ENCODE measurements around the gene IL18. TPM values are rescaled to one million over a fixed set of nuclear protein-coding genes. Genes with fewer than 3 reads are reported as not detected.
"Not testable (repeated sequence)": the region's sequence is repeated elsewhere in the genome, so short reads cannot be mapped to it uniquely, and the experiment has no call there.

Gene IL18
- total RNA-seq, 1 donor from 2014 or later = 72.1 TPM

GRCh38 chr11:112106070-112106469 is 57.8 kb downstream of the IL18 start:
- Histone ChIP-seq H3K27me3 (ENCODE audit: control insufficient read depth, insufficient read depth, low read length) (no peaks in the 10 kb centered on the region), H3K36me3 (ENCODE audit: control insufficient read depth, insufficient read depth, low read length) (no peaks in the 10 kb centered on the region), H3K4me3 (ENCODE audit: low read depth, low read length) (no peak overlapping the region)
- DNase-seq (ENCODE audit: low read depth) = peak; percentile 42
- FAIRE-seq = no peak
- no peak for TF ChIP-seq CTCF (IDR thresholded peaks at IDR 0.05; ENCODE audit: insufficient read depth, low read length, severe bottlenecking)

DNA sequence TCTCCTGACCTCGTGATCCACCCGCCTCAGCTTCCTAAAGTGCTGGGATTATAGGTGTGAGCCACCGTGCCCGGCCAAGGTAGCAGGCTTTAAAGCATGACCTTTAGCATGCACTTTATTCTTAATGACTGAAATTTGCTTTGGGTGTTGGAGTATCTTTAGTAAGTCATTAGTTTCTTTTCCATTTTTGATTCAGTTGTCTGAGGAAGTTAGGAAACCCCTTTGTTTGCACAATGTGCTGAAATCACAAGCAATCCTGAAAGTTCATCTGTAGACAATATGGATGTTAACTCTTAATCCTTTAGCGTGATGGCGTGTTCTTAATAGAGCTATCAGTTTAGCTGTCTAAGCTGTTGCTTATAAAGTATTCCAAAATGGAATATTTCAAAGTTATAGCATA is 60.4 kb downstream of the IL18 start:
- no peak for DNase-seq (ENCODE audit: low read depth)
- no peaks in the 10 kb centered on the region for H3K36me3 ChIP-seq (ENCODE audit: control insufficient read depth, insufficient read depth, low read length)
- no peak for TF ChIP-seq CTCF (IDR thresholded peaks at IDR 0.05; ENCODE audit: insufficient read depth, low read length, severe bottlenecking)
- FAIRE-seq = no peak
- no peaks in the 10 kb centered on the region for H3K27me3 ChIP-seq (ENCODE audit: control insufficient read depth, insufficient read depth, low read length)
- H3K4me3 ChIP-seq (ENCODE audit: low read depth, low read length) = no peak overlapping the region

DNA sequence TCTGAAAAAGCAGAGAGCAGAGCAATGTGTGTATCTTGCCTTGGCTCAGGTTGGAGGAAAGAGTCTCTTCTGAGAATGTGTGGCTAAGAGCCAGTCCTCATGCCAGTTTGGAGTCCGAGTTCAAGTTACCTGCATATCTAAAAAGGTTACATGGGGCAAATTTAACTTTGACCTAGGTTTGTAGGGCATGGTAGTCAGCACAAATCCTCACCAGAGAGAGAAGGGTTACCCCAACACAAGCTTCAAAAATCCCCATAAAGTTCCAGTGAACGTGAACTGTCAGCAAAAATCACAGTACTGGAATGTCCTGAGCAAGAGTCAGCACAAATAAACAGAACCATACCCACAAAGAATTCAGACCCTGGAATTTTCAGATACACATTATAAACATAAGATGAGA is 63.4 kb downstream of the IL18 start:
- no peak for TF ChIP-seq CTCF (IDR thresholded peaks at IDR 0.05; ENCODE audit: insufficient read depth, low read length, severe bottlenecking)
- no peak for DNase-seq (ENCODE audit: low read depth)
- no peak for FAIRE-seq
- Histone ChIP-seq H3K27me3 (ENCODE audit: control insufficient read depth, insufficient read depth, low read length) (no peaks in the 10 kb centered on the region), H3K36me3 (ENCODE audit: control insufficient read depth, insufficient read depth, low read length) (no peaks in the 10 kb centered on the region), H3K4me3 (ENCODE audit: low read depth, low read length) (no peak overlapping the region)

- no peak for DNase-seq (ENCODE audit: low read depth)
- Histone ChIP-seq H3K27me3 (ENCODE audit: control insufficient read depth, insufficient read depth, low read length) (no peaks in the 10 kb centered on the region), H3K36me3 (ENCODE audit: control insufficient read depth, insufficient read depth, low read length) (peaks cover 1% of the 10 kb centered on the region), H3K4me3 (ENCODE audit: low read depth, low read length) (no peak overlapping the region)
- FAIRE-seq = no peak
- no peak for TF ChIP-seq CTCF (IDR thresholded peaks at IDR 0.05; ENCODE audit: insufficient read depth, low read length, severe bottlenecking)
Observed at GRCh38 chr11:112097734-112098528, 66.0 kb downstream of the IL18 start.

DNA sequence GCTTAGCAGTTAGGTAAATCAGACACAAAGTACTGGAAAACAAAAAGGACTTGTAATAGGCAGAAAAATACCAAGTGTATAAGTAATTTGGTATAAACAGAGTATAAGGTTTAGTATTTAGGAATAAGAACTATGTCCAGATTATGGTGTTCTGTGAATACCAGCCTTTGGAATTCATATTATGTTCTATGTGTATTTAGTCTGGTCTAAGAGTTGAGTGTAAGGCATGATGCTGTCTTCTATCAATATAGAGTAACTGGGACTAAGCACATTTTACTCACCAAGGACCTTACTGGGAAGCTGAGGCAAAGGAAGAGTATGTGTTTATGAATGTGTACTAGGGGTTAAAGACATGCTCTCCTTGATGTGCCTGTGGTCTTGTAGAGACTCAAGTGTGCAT is 67.7 kb downstream of the IL18 start:
- FAIRE-seq (no peak), DNase-seq (ENCODE audit: low read depth) (no peak)
- no peak overlapping the region for H3K4me3 ChIP-seq (ENCODE audit: low read depth, low read length)
- H3K36me3 ChIP-seq (ENCODE audit: control insufficient read depth, insufficient read depth, low read length) = peaks cover 3% of the 10 kb centered on the region
- TF ChIP-seq CTCF (IDR thresholded peaks at IDR 0.05; ENCODE audit: insufficient read depth, low read length, severe bottlenecking) = no peak
- H3K27me3 ChIP-seq (ENCODE audit: control insufficient read depth, insufficient read depth, low read length) = no peaks in the 10 kb centered on the region

GRCh38 chr11:112095302-112095701 is 68.6 kb downstream of the IL18 start:
- not testable (repeated sequence) for H3K36me3 ChIP-seq (ENCODE audit: control insufficient read depth, insufficient read depth, low read length); FAIRE-seq; H3K4me3 ChIP-seq (ENCODE audit: low read depth, low read length); H3K27me3 ChIP-seq (ENCODE audit: control insufficient read depth, insufficient read depth, low read length); DNase-seq (ENCODE audit: low read depth)

Other genes with a start within 250 kb of the IL18 start
- gene C11orf52, start 245.2 kb downstream of the IL18 start, total RNA-seq = 0.26 and 2.3 TPM in 2 replicates
- 9.5 and 10.8 TPM in 2 replicates for gene DIXDC1, start 226.8 kb downstream of the IL18 start, total RNA-seq
- gene DLAT, start 138.7 kb downstream of the IL18 start, total RNA-seq = 24.5 and 27.4 TPM in 2 replicates
- 0.51 and 0.53 TPM in 2 replicates for gene PIH1D2, start 90.1 kb downstream of the IL18 start, total RNA-seq
- gene NKAPD1, start 89.8 kb downstream of the IL18 start, total RNA-seq = 23.3 and 24.5 TPM in 2 replicates
- 66.3 and 78.6 TPM in 2 replicates for gene TIMM8B, start 77.3 kb downstream of the IL18 start, total RNA-seq
- gene SDHD, start 77.2 kb downstream of the IL18 start, total RNA-seq = 103 and 133 TPM in 2 replicates
- gene TEX12, start 3.3 kb upstream of the IL18 start, total RNA-seq = 0.26 TPM in 1 of 2 replicates, not detected in the other
- 1.0 and 2.1 TPM in 2 replicates for gene BCO2, start 11.4 kb upstream of the IL18 start, total RNA-seq
- gene PTS, start 62.3 kb upstream of the IL18 start, total RNA-seq = 68.4 and 74.4 TPM in 2 replicates
- gene PLET1, start 96.8 kb upstream of the IL18 start, total RNA-seq = not detected in 2 replicates

Data from bronchial epithelial cell (primary cell).